ENCODE data around the gene KANK2. TPM values are rescaled to one million over a fixed set of nuclear protein-coding genes. Genes with fewer than 3 reads are reported as not detected.

KANK2 gene
- total and polyA plus RNA-seq, 2 of the 13 experiments (the other 11 are each of a cell fraction or from before 2014, with no cell fraction given) = 5.7 to 12.9 TPM

DNA sequence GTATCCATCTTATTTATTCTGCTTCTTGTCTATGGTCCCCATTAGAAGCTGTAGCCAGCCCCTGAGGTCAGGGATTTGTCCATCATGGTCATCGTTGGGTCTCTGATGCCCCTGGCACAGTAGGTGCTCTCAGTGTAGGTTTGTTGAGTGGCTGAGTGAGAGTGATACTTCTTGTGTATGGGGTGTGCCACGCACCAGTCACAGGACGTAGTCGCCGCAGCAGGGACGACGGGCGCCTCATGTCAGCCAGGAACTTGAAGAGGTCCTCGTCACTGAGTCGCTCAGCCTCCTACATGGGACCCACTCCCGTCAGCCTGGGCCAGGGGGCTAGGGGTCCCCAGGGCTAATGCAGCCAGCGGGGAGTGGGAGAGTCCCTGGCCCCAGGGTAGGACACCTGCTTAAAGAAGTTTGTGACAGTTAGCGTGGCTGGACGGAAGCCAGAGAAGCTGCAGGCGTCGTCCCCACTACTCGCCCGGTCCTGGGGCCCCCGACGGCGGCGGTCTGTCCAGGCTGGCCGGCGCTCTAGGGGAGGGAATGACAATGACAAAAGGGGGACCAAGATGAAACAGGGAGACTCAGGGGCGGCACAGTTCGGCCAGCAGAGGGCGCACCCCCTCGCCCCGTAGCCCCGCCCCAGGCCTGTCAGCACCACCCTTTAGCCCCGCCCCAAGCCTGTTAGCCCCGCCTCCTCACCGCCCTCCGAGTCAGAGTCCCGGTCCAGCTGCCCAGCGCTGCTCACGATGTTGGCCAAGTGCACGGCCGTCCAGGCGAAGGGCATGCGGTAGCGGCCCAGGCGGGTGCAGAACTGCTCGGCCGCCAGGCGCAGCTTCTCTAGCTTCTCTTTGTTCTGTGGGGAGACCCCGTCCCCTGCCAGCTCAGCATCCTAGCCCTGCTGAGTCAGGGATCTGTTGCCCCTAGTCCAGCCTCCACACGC lies 45.8 kb upstream of the KANK2 start (continued):
- TF ChIP-seq, protein P1, sequence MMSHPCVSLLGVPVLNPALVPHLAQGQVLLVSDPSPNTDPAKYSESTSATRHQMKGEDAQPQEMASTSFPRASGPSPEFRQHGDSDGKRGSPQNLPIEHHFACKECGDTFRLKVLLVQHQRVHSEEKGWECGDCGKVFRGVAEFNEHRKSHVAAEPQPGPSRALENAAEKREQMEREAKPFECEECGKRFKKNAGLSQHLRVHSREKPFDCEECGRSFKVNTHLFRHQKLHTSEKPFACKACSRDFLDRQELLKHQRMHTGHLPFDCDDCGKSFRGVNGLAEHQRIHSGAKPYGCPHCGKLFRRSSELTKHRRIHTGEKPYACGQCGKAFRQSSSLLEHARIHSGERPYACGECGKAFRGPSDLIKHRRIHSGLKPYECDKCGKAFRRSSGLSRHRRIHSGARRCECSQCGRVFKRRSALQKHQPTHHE (CRISPR knock-in tag; IDR thresholded peaks at IDR 0.05; ENCODE audit: borderline replicate concordance) = no peak
- TF ChIP-seq ERF (CRISPR knock-in tag; IDR thresholded peaks at IDR 0.05) (peak; percentile 66; the same call in 1 of the 2 replicates), ZNF652 (CRISPR knock-in tag; IDR thresholded peaks at IDR 0.05; ENCODE audit: borderline replicate concordance, low read depth) (no peak; the same call in 1 of the 2 replicates), RBM39 (IDR thresholded peaks at IDR 0.05; ENCODE audit: low read depth, low read length, poor library complexity, severe bottlenecking) (no peak), CENPT (CRISPR knock-in tag; IDR thresholded peaks at IDR 0.05; ENCODE audit: low read depth) (no peak), SP2 (CRISPR knock-in tag; IDR thresholded peaks at IDR 0.05) (no peak), TMF1 (CRISPR knock-in tag; IDR thresholded peaks at IDR 0.05; ENCODE audit: low read depth) (no peak)
- TF ChIP-seq, protein P2, sequence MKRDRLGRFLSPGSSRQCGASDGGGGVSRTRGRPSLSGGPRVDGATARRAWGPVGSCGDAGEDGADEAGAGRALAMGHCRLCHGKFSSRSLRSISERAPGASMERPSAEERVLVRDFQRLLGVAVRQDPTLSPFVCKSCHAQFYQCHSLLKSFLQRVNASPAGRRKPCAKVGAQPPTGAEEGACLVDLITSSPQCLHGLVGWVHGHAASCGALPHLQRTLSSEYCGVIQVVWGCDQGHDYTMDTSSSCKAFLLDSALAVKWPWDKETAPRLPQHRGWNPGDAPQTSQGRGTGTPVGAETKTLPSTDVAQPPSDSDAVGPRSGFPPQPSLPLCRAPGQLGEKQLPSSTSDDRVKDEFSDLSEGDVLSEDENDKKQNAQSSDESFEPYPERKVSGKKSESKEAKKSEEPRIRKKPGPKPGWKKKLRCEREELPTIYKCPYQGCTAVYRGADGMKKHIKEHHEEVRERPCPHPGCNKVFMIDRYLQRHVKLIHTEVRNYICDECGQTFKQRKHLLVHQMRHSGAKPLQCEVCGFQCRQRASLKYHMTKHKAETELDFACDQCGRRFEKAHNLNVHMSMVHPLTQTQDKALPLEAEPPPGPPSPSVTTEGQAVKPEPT (CRISPR knock-in tag; IDR thresholded peaks at IDR 0.05; ENCODE audit: low read depth) = peak; percentile 61; the same call in 1 of the 2 replicates
- TF ChIP-seq, protein P3, sequence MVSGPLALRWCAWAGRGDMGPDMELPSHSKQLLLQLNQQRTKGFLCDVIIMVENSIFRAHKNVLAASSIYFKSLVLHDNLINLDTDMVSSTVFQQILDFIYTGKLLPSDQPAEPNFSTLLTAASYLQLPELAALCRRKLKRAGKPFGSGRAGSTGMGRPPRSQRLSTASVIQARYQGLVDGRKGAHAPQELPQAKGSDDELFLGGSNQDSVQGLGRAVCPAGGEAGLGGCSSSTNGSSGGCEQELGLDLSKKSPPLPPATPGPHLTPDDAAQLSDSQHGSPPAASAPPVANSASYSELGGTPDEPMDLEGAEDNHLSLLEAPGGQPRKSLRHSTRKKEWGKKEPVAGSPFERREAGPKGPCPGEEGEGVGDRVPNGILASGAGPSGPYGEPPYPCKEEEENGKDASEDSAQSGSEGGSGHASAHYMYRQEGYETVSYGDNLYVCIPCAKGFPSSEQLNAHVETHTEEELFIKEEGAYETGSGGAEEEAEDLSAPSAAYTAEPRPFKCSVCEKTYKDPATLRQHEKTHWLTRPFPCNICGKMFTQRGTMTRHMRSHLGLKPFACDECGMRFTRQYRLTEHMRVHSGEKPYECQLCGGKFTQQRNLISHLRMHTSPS (CRISPR knock-in tag; IDR thresholded peaks at IDR 0.05; ENCODE audit: low read depth) = no peak; the same call in 1 of the 2 replicates
- TF ChIP-seq, protein P4, sequence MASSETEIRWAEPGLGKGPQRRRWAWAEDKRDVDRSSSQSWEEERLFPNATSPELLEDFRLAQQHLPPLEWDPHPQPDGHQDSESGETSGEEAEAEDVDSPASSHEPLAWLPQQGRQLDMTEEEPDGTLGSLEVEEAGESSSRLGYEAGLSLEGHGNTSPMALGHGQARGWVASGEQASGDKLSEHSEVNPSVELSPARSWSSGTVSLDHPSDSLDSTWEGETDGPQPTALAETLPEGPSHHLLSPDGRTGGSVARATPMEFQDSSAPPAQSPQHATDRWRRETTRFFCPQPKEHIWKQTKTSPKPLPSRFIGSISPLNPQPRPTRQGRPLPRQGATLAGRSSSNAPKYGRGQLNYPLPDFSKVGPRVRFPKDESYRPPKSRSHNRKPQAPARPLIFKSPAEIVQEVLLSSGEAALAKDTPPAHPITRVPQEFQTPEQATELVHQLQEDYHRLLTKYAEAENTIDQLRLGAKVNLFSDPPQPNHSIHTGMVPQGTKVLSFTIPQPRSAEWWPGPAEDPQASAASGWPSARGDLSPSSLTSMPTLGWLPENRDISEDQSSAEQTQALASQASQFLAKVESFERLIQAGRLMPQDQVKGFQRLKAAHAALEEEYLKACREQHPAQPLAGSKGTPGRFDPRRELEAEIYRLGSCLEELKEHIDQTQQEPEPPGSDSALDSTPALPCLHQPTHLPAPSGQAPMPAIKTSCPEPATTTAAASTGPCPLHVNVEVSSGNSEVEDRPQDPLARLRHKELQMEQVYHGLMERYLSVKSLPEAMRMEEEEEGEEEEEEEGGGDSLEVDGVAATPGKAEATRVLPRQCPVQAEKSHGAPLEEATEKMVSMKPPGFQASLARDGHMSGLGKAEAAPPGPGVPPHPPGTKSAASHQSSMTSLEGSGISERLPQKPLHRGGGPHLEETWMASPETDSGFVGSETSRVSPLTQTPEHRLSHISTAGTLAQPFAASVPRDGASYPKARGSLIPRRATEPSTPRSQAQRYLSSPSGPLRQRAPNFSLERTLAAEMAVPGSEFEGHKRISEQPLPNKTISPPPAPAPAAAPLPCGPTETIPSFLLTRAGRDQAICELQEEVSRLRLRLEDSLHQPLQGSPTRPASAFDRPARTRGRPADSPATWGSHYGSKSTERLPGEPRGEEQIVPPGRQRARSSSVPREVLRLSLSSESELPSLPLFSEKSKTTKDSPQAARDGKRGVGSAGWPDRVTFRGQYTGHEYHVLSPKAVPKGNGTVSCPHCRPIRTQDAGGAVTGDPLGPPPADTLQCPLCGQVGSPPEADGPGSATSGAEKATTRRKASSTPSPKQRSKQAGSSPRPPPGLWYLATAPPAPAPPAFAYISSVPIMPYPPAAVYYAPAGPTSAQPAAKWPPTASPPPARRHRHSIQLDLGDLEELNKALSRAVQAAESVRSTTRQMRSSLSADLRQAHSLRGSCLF (CRISPR knock-in tag; IDR thresholded peaks at IDR 0.05; ENCODE audit: borderline replicate concordance) = no peak
- TF ChIP-seq, protein P5, sequence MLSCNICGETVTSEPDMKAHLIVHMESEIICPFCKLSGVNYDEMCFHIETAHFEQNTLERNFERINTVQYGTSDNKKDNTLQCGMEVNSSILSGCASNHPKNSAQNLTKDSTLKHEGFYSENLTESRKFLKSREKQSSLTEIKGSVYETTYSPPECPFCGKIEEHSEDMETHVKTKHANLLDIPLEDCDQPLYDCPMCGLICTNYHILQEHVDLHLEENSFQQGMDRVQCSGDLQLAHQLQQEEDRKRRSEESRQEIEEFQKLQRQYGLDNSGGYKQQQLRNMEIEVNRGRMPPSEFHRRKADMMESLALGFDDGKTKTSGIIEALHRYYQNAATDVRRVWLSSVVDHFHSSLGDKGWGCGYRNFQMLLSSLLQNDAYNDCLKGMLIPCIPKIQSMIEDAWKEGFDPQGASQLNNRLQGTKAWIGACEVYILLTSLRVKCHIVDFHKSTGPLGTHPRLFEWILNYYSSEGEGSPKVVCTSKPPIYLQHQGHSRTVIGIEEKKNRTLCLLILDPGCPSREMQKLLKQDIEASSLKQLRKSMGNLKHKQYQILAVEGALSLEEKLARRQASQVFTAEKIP (CRISPR knock-in tag; IDR thresholded peaks at IDR 0.05; ENCODE audit: borderline replicate concordance) = no peak
- TF ChIP-seq, protein P6, sequence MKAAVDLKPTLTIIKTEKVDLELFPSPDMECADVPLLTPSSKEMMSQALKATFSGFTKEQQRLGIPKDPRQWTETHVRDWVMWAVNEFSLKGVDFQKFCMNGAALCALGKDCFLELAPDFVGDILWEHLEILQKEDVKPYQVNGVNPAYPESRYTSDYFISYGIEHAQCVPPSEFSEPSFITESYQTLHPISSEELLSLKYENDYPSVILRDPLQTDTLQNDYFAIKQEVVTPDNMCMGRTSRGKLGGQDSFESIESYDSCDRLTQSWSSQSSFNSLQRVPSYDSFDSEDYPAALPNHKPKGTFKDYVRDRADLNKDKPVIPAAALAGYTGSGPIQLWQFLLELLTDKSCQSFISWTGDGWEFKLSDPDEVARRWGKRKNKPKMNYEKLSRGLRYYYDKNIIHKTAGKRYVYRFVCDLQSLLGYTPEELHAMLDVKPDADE (CRISPR knock-in tag; IDR thresholded peaks at IDR 0.05) = no peak
- TF ChIP-seq, protein P7, sequence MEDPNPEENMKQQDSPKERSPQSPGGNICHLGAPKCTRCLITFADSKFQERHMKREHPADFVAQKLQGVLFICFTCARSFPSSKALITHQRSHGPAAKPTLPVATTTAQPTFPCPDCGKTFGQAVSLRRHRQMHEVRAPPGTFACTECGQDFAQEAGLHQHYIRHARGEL (CRISPR knock-in tag; IDR thresholded peaks at IDR 0.05) = no peak

All from HepG2 (cell line).